ENCODE data around the gene PTTG1IP.
A peak's percentile ranks its signal among the peaks of the same experiment; 100 is the strongest.

PTTG1IP gene

GRCh38 chr21:44873356-44874239 lies at the start of gene PTTG1IP:
TSS of gene PTTG1IP (minus strand) at chr21:44873690. CDS start at chr21:44873616, 74 bp downstream.
- H4K20me1 ChIP-seq (ENCODE audit: insufficient read depth, low read length): peaks cover 41% of the 10 kb centered on the region
- ATAC-seq (ENCODE audit: insufficient read depth, low read depth) (peak; percentile 83), DNase-seq (peak; percentile 99)
- H3K9ac ChIP-seq (ENCODE audit: low read depth, low read length): peak within 1 kb of the TSS; percentile 77
- no peak for TF ChIP-seq EZH2 (IDR thresholded peaks at IDR 0.05; ENCODE audit: borderline replicate concordance, low read depth, low read length, severe bottlenecking)
- TF ChIP-seq CTCF (IDR thresholded peaks at IDR 0.05; ENCODE audit: borderline replicate concordance, extremely low read depth, low read length, poor library complexity, severe bottlenecking): no peak
- peak within 1 kb of the TSS; percentile 69 for H3K27ac ChIP-seq (ENCODE audit: low read length)
- peaks cover 48% of the 10 kb centered on the region for H3K79me2 ChIP-seq (ENCODE audit: insufficient read depth, low read length)
- H3K27me3 ChIP-seq (ENCODE audit: insufficient read depth, low read length, poor library complexity): peaks cover 20% of the 10 kb centered on the region
- H3K4me3 ChIP-seq (ENCODE audit: low read depth in 1 of 2, low read length in 2 of 2): peak within 1 kb of the TSS; percentile 74 to 87
- no peaks in the 10 kb centered on the region for H3K9me3 ChIP-seq (ENCODE audit: insufficient read depth, low read length, severe bottlenecking)
- peaks cover 6% of the 10 kb centered on the region; the same call in 1 of the 2 replicates for H3K36me3 ChIP-seq (ENCODE audit: insufficient read depth, low read length)
- H3K4me1 ChIP-seq (ENCODE audit: insufficient read depth, low read length): peaks cover 52% of the 10 kb centered on the region
- H2AFZ ChIP-seq (ENCODE audit: low read depth, low read length): peak within 1 kb of the TSS; percentile 84
- peak within 1 kb of the TSS; percentile 99 for H3K4me2 ChIP-seq (ENCODE audit: insufficient read depth, low read length)

- H3K36me3 ChIP-seq (ENCODE audit: insufficient read depth, low read length): peaks cover 23% of the 10 kb centered on the region
- no peaks in the 10 kb centered on the region for H3K27me3 ChIP-seq (ENCODE audit: insufficient read depth, low read length, poor library complexity)
- H2AFZ ChIP-seq (ENCODE audit: low read depth, low read length): no peak overlapping the region
- H3K27ac ChIP-seq (ENCODE audit: low read length): no peak overlapping the region
- H3K9me3 ChIP-seq (ENCODE audit: insufficient read depth, low read length, severe bottlenecking): no peaks in the 10 kb centered on the region
- no peak overlapping the region for H3K9ac ChIP-seq (ENCODE audit: low read depth, low read length)
- no peak overlapping the region; a peak in 1 of 4 replicates for H3K4me3 ChIP-seq (ENCODE audit: low read depth in 1 of 2, low read length in 2 of 2)
- TF ChIP-seq CTCF (IDR thresholded peaks at IDR 0.05; ENCODE audit: borderline replicate concordance, extremely low read depth, low read length, poor library complexity, severe bottlenecking) (no peak), EZH2 (IDR thresholded peaks at IDR 0.05; ENCODE audit: borderline replicate concordance, low read depth, low read length, severe bottlenecking) (no peak)
- peaks cover 39% of the 10 kb centered on the region for H3K79me2 ChIP-seq (ENCODE audit: insufficient read depth, low read length)
- no peak overlapping the region for H3K4me2 ChIP-seq (ENCODE audit: insufficient read depth, low read length)
- DNase-seq: no peak
- H3K4me1 ChIP-seq (ENCODE audit: insufficient read depth, low read length): peaks cover 67% of the 10 kb centered on the region
- no peak for ATAC-seq (ENCODE audit: insufficient read depth, low read depth)
- peaks cover 17% of the 10 kb centered on the region for H4K20me1 ChIP-seq (ENCODE audit: insufficient read depth, low read length)
Measured at GRCh38 chr21:44921928-44922327, 48.4 kb upstream of the PTTG1IP start.

GRCh38 chr21:44920694-44921604 lies 47.5 kb upstream of the PTTG1IP start, which contains the start of gene ITGB2:
TSS of gene ITGB2 (minus strand) at chr21:44920899. CDS start at chr21:44910782, 10,117 bp downstream.
- Histone ChIP-seq H3K9me3 (ENCODE audit: insufficient read depth, low read length, severe bottlenecking) (no peaks in the 10 kb centered on the region), H3K27ac (ENCODE audit: low read length) (peak within 1 kb of the TSS; percentile 82), H2AFZ (ENCODE audit: low read depth, low read length) (peak within 1 kb of the TSS; percentile 62), H4K20me1 (ENCODE audit: insufficient read depth, low read length) (peaks cover 17% of the 10 kb centered on the region), H3K79me2 (ENCODE audit: insufficient read depth, low read length) (peaks cover 41% of the 10 kb centered on the region), H3K36me3 (ENCODE audit: insufficient read depth, low read length) (peaks cover 23% of the 10 kb centered on the region), H3K4me3 (ENCODE audit: low read depth in 1 of 2, low read length in 2 of 2) (peak within 1 kb of the TSS; percentile 51 to 95; a peak in 3 of 4 replicates), H3K9ac (ENCODE audit: low read depth, low read length) (peak within 1 kb of the TSS; percentile 80), H3K27me3 (ENCODE audit: insufficient read depth, low read length, poor library complexity) (no peaks in the 10 kb centered on the region), H3K4me1 (ENCODE audit: insufficient read depth, low read length) (peaks cover 57% of the 10 kb centered on the region), H3K4me2 (ENCODE audit: insufficient read depth, low read length) (peak within 1 kb of the TSS; percentile 100)
- ATAC-seq (ENCODE audit: insufficient read depth, low read depth): peak; percentile 93
- TF ChIP-seq EZH2 (IDR thresholded peaks at IDR 0.05; ENCODE audit: borderline replicate concordance, low read depth, low read length, severe bottlenecking): no peak
- peak; percentile 86 for DNase-seq
